Measurements from ENCODE around the gene ZC3H12D. TPM values are rescaled to one million over a fixed set of nuclear protein-coding genes. Genes with fewer than 3 reads are reported as not detected.

Gene ZC3H12D
- total and polyA plus RNA-seq, 11 donors: 0.14 to 3.0 (median 0.42) TPM

GRCh38 chr6:149459761-149460160, 25.1 kb downstream of the ZC3H12D start:
- WGBS, 4 donors: 71 to 94% (median 84%) methylated on average over 5 of the region's 5 CpGs
- H3K4me3 ChIP-seq: no peak overlapping the region
- H3K4me1 ChIP-seq: peaks cover 0 to 28% (median 21%) of the 10 kb centered on the region in 12 donors
- no peak overlapping the region for H3K27ac ChIP-seq
- H3K36me3 ChIP-seq: peaks cover 0 to 27% (median 0%) of the 10 kb centered on the region in 9 donors
- intact Hi-C loops (cut with DNase I): loop anchor here in 4 of 10 donors (5.0 to 10.0 kb wide), 2 partner anchors 55 to 58 kb away; no protein-coding TSS in a partner anchor
- H3K9me3 ChIP-seq: no peaks in the 10 kb centered on the region
- DNase-seq (no peak), ATAC-seq (no peak)
- peaks cover 0 to 14% (median 0%) of the 10 kb centered on the region in 9 donors for H3K27me3 ChIP-seq
- no peak for TF ChIP-seq CTCF (IDR thresholded peaks at IDR 0.05)
- no peak for TF ChIP-seq POLR2A (IDR thresholded peaks at IDR 0.05)

GRCh38 chr6:149458806-149459205, 26.0 kb downstream of the ZC3H12D start:
- TF ChIP-seq CTCF (IDR thresholded peaks at IDR 0.05): no peak
- Histone ChIP-seq H3K27me3 (peaks cover 0 to 14% (median 0%) of the 10 kb centered on the region in 9 donors), H3K36me3 (peaks cover 0 to 27% (median 0%) of the 10 kb centered on the region in 9 donors), H3K9me3 (no peaks in the 10 kb centered on the region), H3K4me1 (peaks cover 4 to 38% (median 28%) of the 10 kb centered on the region in 12 donors), H3K4me3 (no peak overlapping the region), H3K27ac (no peak overlapping the region)
- DNase-seq: no peak
- intact Hi-C loops (cut with DNase I): loop anchor here in 4 of 10 donors (5.0 to 10.0 kb wide), 2 partner anchors 56 to 58 kb away; no protein-coding TSS in a partner anchor
- no peak for ATAC-seq
- 94 to 98% (median 95%) methylated on average over 1 of the region's 1 CpG for WGBS, 4 donors

- H3K4me3 ChIP-seq: no peak overlapping the region
- H3K36me3 ChIP-seq: peaks cover 0 to 27% (median 0%) of the 10 kb centered on the region in 9 donors
- no peak for TF ChIP-seq CTCF (IDR thresholded peaks at IDR 0.05)
- no peak for TF ChIP-seq POLR2A (IDR thresholded peaks at IDR 0.05)
- intact Hi-C loops (cut with DNase I): loop anchor here in 4 of 10 donors (5.0 to 10.0 kb wide), 2 partner anchors 57 to 59 kb away; no protein-coding TSS in a partner anchor
- H3K27me3 ChIP-seq: peaks cover 0 to 14% (median 0%) of the 10 kb centered on the region in 9 donors
- WGBS, 4 donors: 92 to 95% (median 95%) methylated on average over 7 of the region's 7 CpGs
- no peak overlapping the region for H3K27ac ChIP-seq
- H3K4me1 ChIP-seq: peaks cover 4 to 44% (median 34%) of the 10 kb centered on the region in 12 donors
- DNase-seq: no peak
- no peak for ATAC-seq
- no peaks in the 10 kb centered on the region for H3K9me3 ChIP-seq
Observed at GRCh38 chr6:149458196-149458595, 26.6 kb downstream of the ZC3H12D start.

- no peaks in the 10 kb centered on the region for H3K9me3 ChIP-seq
Observed at GRCh38 chr6:149457316-149457884, 27.4 kb downstream of the ZC3H12D start.

More at GRCh38 chr6:149457316-149457884, 27.4 kb downstream of the ZC3H12D start:
- Histone ChIP-seq H3K4me3 (no peak overlapping the region), H3K4me1 (peaks cover 4 to 46% (median 36%) of the 10 kb centered on the region in 12 donors), H3K27me3 (peaks cover 0 to 14% (median 0%) of the 10 kb centered on the region in 9 donors), H3K36me3 (peaks cover 0 to 27% (median 0%) of the 10 kb centered on the region in 9 donors), H3K27ac (no peak overlapping the region)
- ATAC-seq (peak in 2 of 4 donors; percentile 2 to 6), DNase-seq (peak in 2 of 5 donors; percentile 44 to 52)
- intact Hi-C loops (cut with DNase I): loop anchor here in 4 of 10 donors (5.0 to 10.0 kb wide), 2 partner anchors 57 to 60 kb away; no protein-coding TSS in a partner anchor
- TF ChIP-seq CTCF (IDR thresholded peaks at IDR 0.05) (no peak), POLR2A (IDR thresholded peaks at IDR 0.05) (no peak)
- 24 to 30% (median 26%) methylated on average over 6 to 7 of the region's 7 CpGs for WGBS, 4 donors

All from heart left ventricle (tissue), 16 donors.